H9 (cell line): ENCODE measurements around the gene MTRR. TPM values are rescaled to one million over a fixed set of nuclear protein-coding genes. Genes with fewer than 3 reads are reported as not detected.

Experiments used
- DNase-seq: peaks from one replicate; pipeline ENCODE4 v3.0.0-alpha.2; 2017
- H2AFZ ChIP-seq: one replicate; pipeline ENCODE4 v1.6.1; 2013; ENCODE audit warnings: mild to moderate bottlenecking, low read length, control low read depth, moderate library complexity
- H2AK5ac ChIP-seq: 2 replicates; pipeline ENCODE4 v1.6.1; 2013; ENCODE audit warnings: low read length, control low read depth, mixed read lengths; ENCODE audit not compliant: insufficient read length
- H2BK120ac ChIP-seq: one replicate; pipeline ENCODE4 v1.6.1; 2013; ENCODE audit warnings: low read depth, mild to moderate bottlenecking, low read length, control low read depth, inconsistent platforms; ENCODE audit not compliant: poor library complexity, severe bottlenecking
- H2BK12ac ChIP-seq: 2 replicates; pipeline ENCODE4 v1.6.1; 2013; ENCODE audit warnings: low read length, control low read depth, mixed read lengths, low read depth; ENCODE audit not compliant: insufficient read length
- H2BK15ac ChIP-seq: 2 replicates; pipeline ENCODE4 v1.6.1; 2013; ENCODE audit warnings: low read depth, low read length, control low read depth
- H2BK20ac ChIP-seq: one replicate; pipeline ENCODE4 v1.6.1; 2013; ENCODE audit warnings: low read depth, mild to moderate bottlenecking, low read length, control low read depth, inconsistent platforms; ENCODE audit not compliant: poor library complexity, severe bottlenecking
- H2BK5ac ChIP-seq: 2 replicates; pipeline ENCODE4 v1.6.1; 2013; ENCODE audit warnings: low read length, control low read depth, mixed read lengths; ENCODE audit not compliant: insufficient read length
- H3K14ac ChIP-seq: 2 replicates; pipeline ENCODE4 v1.6.1; 2013; ENCODE audit warnings: low read length, control low read depth; ENCODE audit not compliant: insufficient read depth
- H3K18ac ChIP-seq: 2 replicates; pipeline ENCODE4 v1.6.1; 2013; ENCODE audit warnings: low read depth, mild to moderate bottlenecking, mixed read lengths, low read length, control low read depth; ENCODE audit not compliant: insufficient read length
- H3K23ac ChIP-seq: 2 replicates; pipeline ENCODE4 v1.6.1; 2013; ENCODE audit warnings: low read length, control low read depth, mixed read lengths, low read depth; ENCODE audit not compliant: insufficient read length
- H3K23me2 ChIP-seq: 2 replicates; pipeline ENCODE4 v1.6.1; 2013; ENCODE audit warnings: low read depth, mild to moderate bottlenecking, mixed read lengths, low read length, control low read depth; ENCODE audit not compliant: insufficient read length, poor library complexity, severe bottlenecking
- H3K27ac ChIP-seq: 2 replicates; pipeline ENCODE4 v1.5.1; 2013; ENCODE audit warnings: low read length, control low read depth, mixed read lengths, low read depth; ENCODE audit not compliant: insufficient read length
- H3K27me3 ChIP-seq: 2 replicates; pipeline ENCODE4 v1.6.1; 2013; ENCODE audit warnings: low read length, control low read depth, inconsistent platforms; ENCODE audit not compliant: insufficient read depth
- H3K4ac ChIP-seq: 2 replicates; pipeline ENCODE4 v1.6.1; 2013; ENCODE audit warnings: low read depth, mild to moderate bottlenecking, control low read depth, inconsistent platforms, low read length, moderate library complexity
- H3K4me1 ChIP-seq: 2 replicates; pipeline ENCODE4 v1.6.1; 2013; ENCODE audit warnings: low read length, control low read depth, inconsistent platforms; ENCODE audit not compliant: insufficient read depth
- H3K4me2 ChIP-seq: 2 replicates; pipeline ENCODE4 v1.6.1; 2013; ENCODE audit warnings: low read length, control low read depth, mixed read lengths; ENCODE audit not compliant: insufficient read length, insufficient read depth
- H3K56ac ChIP-seq: 2 replicates; pipeline ENCODE4 v1.6.1; 2013; ENCODE audit warnings: low read depth, mild to moderate bottlenecking, mixed read lengths, low read length, control low read depth; ENCODE audit not compliant: insufficient read length
- H3K79me1 ChIP-seq: 2 replicates; pipeline ENCODE4 v1.6.1; 2013; ENCODE audit warnings: low read depth, mild to moderate bottlenecking, moderate library complexity, low read length, control low read depth, inconsistent platforms; ENCODE audit not compliant: insufficient read depth, poor library complexity, severe bottlenecking
- H3K79me2 ChIP-seq: 2 replicates; pipeline ENCODE4 v1.6.1; 2013; ENCODE audit warnings: low read length, control low read depth, inconsistent platforms; ENCODE audit not compliant: insufficient read depth
- H3K9ac ChIP-seq: 2 replicates; pipeline ENCODE4 v1.6.1; 2013; ENCODE audit warnings: low read length, control low read depth, mixed read lengths; ENCODE audit not compliant: insufficient read length; ENCODE audit errors: extremely low read depth
- H3K9me3 ChIP-seq: one replicate; pipeline ENCODE4 v1.6.1; 2013; ENCODE audit warnings: low read depth, low read length, inconsistent platforms; ENCODE audit not compliant: control insufficient read depth
- H3T11ph ChIP-seq: one replicate; pipeline ENCODE4 v1.6.1; 2013; ENCODE audit warnings: mild to moderate bottlenecking, low read length, control low read depth, inconsistent platforms
- H4K20me1 ChIP-seq: one replicate; pipeline ENCODE4 v1.6.1; 2013; ENCODE audit not compliant: control insufficient read depth, insufficient read length, insufficient read depth
- H4K5ac ChIP-seq: 2 replicates; pipeline ENCODE4 v1.6.1; 2013; ENCODE audit warnings: low read depth, mild to moderate bottlenecking, mixed read lengths, low read length, control low read depth; ENCODE audit not compliant: insufficient read length
- H4K8ac ChIP-seq: replicated peaks from 2 replicates; pipeline ENCODE4 v1.6.1; 2013; ENCODE audit warnings: low read length, control low read depth, mixed read lengths, low read depth; ENCODE audit not compliant: insufficient read length
- H4K91ac ChIP-seq: 2 replicates; pipeline ENCODE4 v1.6.1; 2013; ENCODE audit warnings: low read depth, mild to moderate bottlenecking, moderate library complexity, mixed read lengths, low read length, control low read depth; ENCODE audit not compliant: insufficient read length
- H3K27ac Mint-ChIP-seq, 3 experiments: 2 replicates in 2 of 3; 3 replicates in 1 of 3; pipeline ENCODE4 v1.8.0; 2020 to 2021; ENCODE audit warnings: mixed read lengths in 3 of 3, mild to moderate bottlenecking in 1 of 3, moderate library complexity in 1 of 3
- H3K27me3 Mint-ChIP-seq: 2 replicates; pipeline ENCODE4 v1.8.0; 2021; ENCODE audit warnings: low read depth, mild to moderate bottlenecking, moderate library complexity, mixed read lengths
- H3K36me3 Mint-ChIP-seq, 3 experiments: 2 replicates in 2 of 3; 3 replicates in 1 of 3; pipeline ENCODE4 v1.8.0; 2020 to 2021; ENCODE audit warnings: low read depth in 3 of 3, mixed read lengths in 3 of 3; ENCODE audit not compliant: insufficient read depth in 1 of 3
- H3K4me1 Mint-ChIP-seq, 2 experiments: 2 replicates each; pipeline ENCODE4 v1.8.0; 2020; ENCODE audit warnings: mixed read lengths in 2 of 2
- H3K4me3 Mint-ChIP-seq, 2 experiments: 2 replicates in 1 of 2; 3 replicates in 1 of 2; pipeline ENCODE4 v1.8.0; 2020 to 2021; ENCODE audit warnings: mild to moderate bottlenecking in 2 of 2, mixed read lengths in 2 of 2, moderate library complexity in 1 of 2
- H3K9me3 Mint-ChIP-seq, 2 experiments: 2 replicates in 1 of 2; 3 replicates in 1 of 2; pipeline ENCODE4 v1.8.0; 2020; ENCODE audit warnings: mild to moderate bottlenecking in 2 of 2, mixed read lengths in 2 of 2, moderate library complexity in 1 of 2
- CTCF ChIP-seq: fragments of 200-600 bp; sonication (generic); conservative IDR thresholded peaks from 3 replicates; pipeline ENCODE4 v1.8.0; 2021; ENCODE audit warnings: antibody characterized with exemption, mild to moderate bottlenecking
- WGBS: extraction: QIAGEN DNeasy Blood & Tissue Kit; methylation state at CpG from one replicate; pipeline ENCODE4 v1.1.7; 2013; ENCODE audit warnings: missing lambda C conversion rate, low lambda C conversion rate, mixed read lengths; ENCODE audit not compliant: insufficient read length; ENCODE audit errors: extremely low coverage; 5-methylcytosine and 5-hydroxymethylcytosine counted together
- total RNA-seq: library from RNA; stranded (reverse); gene quantifications from 2 replicates; pipeline ENCODE4 v1.2.1, GENCODE V29; 2021

MTRR gene
- total RNA-seq, 1 experiment from 2014 or later, result 66.0 TPM

GRCh38 chr5:7897014-7897600, 28.2 kb downstream of the MTRR start:
- H3K27me3 Mint-ChIP-seq, result no peaks in the 10 kb centered on the region
- H2BK12ac ChIP-seq, result no peak overlapping the region
- no peak overlapping the region for H3K23ac ChIP-seq
- no peaks in the 10 kb centered on the region for H3K4me1 Mint-ChIP-seq
- H3K79me2 ChIP-seq, result no peaks in the 10 kb centered on the region
- H3K18ac ChIP-seq, result no peak overlapping the region
- H4K8ac ChIP-seq, result no peak overlapping the region
- H4K91ac ChIP-seq, result no peak overlapping the region
- H4K20me1 ChIP-seq, result no peaks in the 10 kb centered on the region
- WGBS, result no CpG with 5 or more reads among the region's 5 CpGs
- no peak overlapping the region for H3T11ph ChIP-seq
- H3K9ac ChIP-seq, result no peak overlapping the region
- no peak overlapping the region for H3K14ac ChIP-seq
- no peak overlapping the region for H3K4ac ChIP-seq
- no peak overlapping the region for H3K56ac ChIP-seq
- peak; percentile 69 for TF ChIP-seq CTCF
- H3K27me3 ChIP-seq, result no peaks in the 10 kb centered on the region
- H2BK15ac ChIP-seq, result no peak overlapping the region
- H3K4me2 ChIP-seq, result no peak overlapping the region
- H3K23me2 ChIP-seq, result no peaks in the 10 kb centered on the region
- no peak overlapping the region for H2BK5ac ChIP-seq
- no peak overlapping the region for H2BK120ac ChIP-seq
- no peak overlapping the region for H3K27ac Mint-ChIP-seq
- no peak overlapping the region for H3K4me3 Mint-ChIP-seq
- no peaks in the 10 kb centered on the region for H3K79me1 ChIP-seq
- H2AK5ac ChIP-seq, result no peak overlapping the region
- no peak overlapping the region for H3K27ac ChIP-seq
- no peak overlapping the region for H2AFZ ChIP-seq
- H3K9me3 ChIP-seq, result no peaks in the 10 kb centered on the region
- H3K36me3 Mint-ChIP-seq, result peaks cover 33 to 84% (median 78%) of the 10 kb centered on the region in 3 experiments
- no peaks in the 10 kb centered on the region for H3K9me3 Mint-ChIP-seq
- H4K5ac ChIP-seq, result no peak overlapping the region
- peak; percentile 55 for DNase-seq
- H2BK20ac ChIP-seq, result no peak overlapping the region
- H3K4me1 ChIP-seq, result no peaks in the 10 kb centered on the region
